Heart right ventricle (tissue), 16 donors: Measurements from ENCODE around the gene USP43. TPM values are rescaled to one million over a fixed set of nuclear protein-coding genes. Genes with fewer than 3 reads are reported as not detected.
"Not testable (repeated sequence)": the region's sequence is repeated elsewhere in the genome, so short reads cannot be mapped to it uniquely, and the experiment has no call there.

ENCODE experiments used
- ATAC-seq, 8 donors: fragments of 200-7000 bp; cut with Tn5 transposase; one replicate each; pipeline ENCODE4 v1.9.1; 2020; ENCODE audit warnings: mild to moderate bottlenecking in 8 of 8, moderate library complexity in 8 of 8, moderate number of reproducible peaks in 1 of 8
- DNase-seq, 2 donors: peaks; one replicate each; pipeline ENCODE4 v3.0.0-alpha.2; 2020
- H3K27ac ChIP-seq, 10 donors: fragments of 200-600 bp; sonication (generic) in 2 of 10; one replicate each; pipeline versions ENCODE4 v1.5.0 to v1.8.0; 2020 to 2022; ENCODE audit warnings: mild to moderate bottlenecking in 3 of 10
- H3K27me3 ChIP-seq, 7 donors: fragments of 200-600 bp; one replicate each; pipeline ENCODE4 v1.8.0; 2021 to 2022; ENCODE audit warnings: mild to moderate bottlenecking in 2 of 7
- H3K36me3 ChIP-seq, 9 donors: fragments of 200-600 bp; sonication (generic) in 1 of 9; one replicate each; pipeline versions ENCODE4 v1.5.0 to v1.8.0; 2020 to 2022; ENCODE audit warnings: mild to moderate bottlenecking in 2 of 9
- H3K4me1 ChIP-seq, 9 donors: fragments of 200-600 bp; sonication (generic) in 1 of 9; one replicate each; pipeline versions ENCODE4 v1.5.0 to v1.8.0; 2020 to 2022; ENCODE audit warnings: mild to moderate bottlenecking in 4 of 9
- H3K4me3 ChIP-seq, 10 donors: fragments of 200-600 bp; sonication (generic) in 2 of 10; one replicate each; pipeline versions ENCODE4 v1.5.0 to v1.8.0; 2020 to 2022; ENCODE audit warnings: mild to moderate bottlenecking in 7 of 10, moderate library complexity in 2 of 10
- H3K9me3 ChIP-seq, 11 donors: fragments of 200-600 bp in 10 of 11; sonication (generic) in 2 of 11; one replicate each; pipeline versions ENCODE4 v1.5.0 to v1.8.0; 2013 to 2022; ENCODE audit warnings: mild to moderate bottlenecking in 2 of 11, control low read depth in 1 of 11, moderate library complexity in 1 of 11
- CTCF ChIP-seq, 9 donors: fragments of 200-600 bp; sonication (generic) in 2 of 9; IDR thresholded peaks; one replicate each; pipeline versions ENCODE4 v1.5.0 to v1.8.0; 2021 to 2022; ENCODE audit warnings: antibody characterized with exemption in 9 of 9, mild to moderate bottlenecking in 5 of 9, moderate library complexity in 1 of 9
- whole genome bisulfite sequencing, 2 donors: extraction: QIAGEN DNeasy Blood & Tissue Kit; methylation state at CpG; one replicate each; pipeline ENCODE4 v1.1.7; 2013; ENCODE audit warnings: inconsistent platforms in 1 of 2; 5-methylcytosine and 5-hydroxymethylcytosine counted together
- intact Hi-C, 10 donors: fragments of 100-400 bp; cut with DNase I; formaldehyde crosslinking; loops; one replicate each; pipeline versions ENCODE4 v1.11.1 to v1.14.2; 2022
- polyA plus RNA-seq, 2 donors: library from polyadenylated mRNA; stranded (reverse); fragments of 200-250 nt; gene quantifications; one replicate each; pipeline ENCODE4 v1.2.3, GENCODE V29; 2013
- total RNA-seq, 10 donors: library from RNA; stranded (reverse); fragmentation: NEBNext Ultra II Directional in 3 of 10; extraction: Animal tissue kit (Norgen Biotek cat#: 25700) in 3 of 10; gene quantifications; one replicate each; pipeline versions ENCODE4 v1.2.1 to v1.2.4, GENCODE V29; 2021 to 2023
- donor health status: Arrhythmogenic right ventricular cardiomyopathy.
- donor health status: ischemic (EF 13 %, LVEDD 7.1; RV severe dilation, severe dysfunction).
- donor health status: healthy with polysubstance abuse.
- donor health status: DM: no; HTN: yes; CAD: no.
- donor health status: DM: no; HTN: no; CAD: no.
- donor health status: ischemic (EF 25% LVEDD 6.9; RV normal size, moderate dysfunction).
- donor health status: ischemic (EF 25% LVEDD 5.7; RV mildly dilated, moderate dysfunction).
- donor health status: healthy.
- donor health status: DM: yes; HTN: yes; CAD: no.
- donor health status: Ischemic cardiomyopathy.
- donor health status: ischemic (EF 35%, LVEDD 5.7; RV mildly dilated, moderate dysfunction).
- donor health status: nonischemic (EF 11% LVEDD 7.7; RV severe dilation, severe dysfunction).
- donor health status: DM: yes; HTN: yes; CAD: no.
- donor health status: PGD.
- donor health status: ischemic (EF 29% LVEDD 5.4; RV normal size, mild dysfunction).
- donor health status: nonischemic (EF 23%, LVEDD 6.1; RV moderate dilation, normal function).

USP43 gene
- total and polyA plus RNA-seq, 12 donors: 0.03 to 0.07 TPM; not detected in 10

- H3K36me3 ChIP-seq: no peaks in the 10 kb centered on the region
- H3K4me3 ChIP-seq: no peak overlapping the region
- peaks cover 0 to 24% (median 13%) of the 10 kb centered on the region in 11 donors for H3K9me3 ChIP-seq
- H3K27ac ChIP-seq: no peak overlapping the region
- DNase-seq (no peak), ATAC-seq (no peak)
- no peaks in the 10 kb centered on the region for H3K4me1 ChIP-seq
- 83 to 87% methylated on average over 10 of the region's 10 CpGs for WGBS, 2 donors
- TF ChIP-seq CTCF (IDR thresholded peaks at IDR 0.05): no peak
- peaks cover 0 to 10% (median 0%) of the 10 kb centered on the region in 7 donors for H3K27me3 ChIP-seq
- intact Hi-C loops: no loop called here
Measured at GRCh38 chr17:9628509-9628908, 16.8 kb upstream of the USP43 start.

GRCh38 chr17:9632741-9633140, 12.6 kb upstream of the USP43 start:
- intact Hi-C loops: no loop called here
- H3K27ac ChIP-seq: no peak overlapping the region

GRCh38 chr17:9635340-9635739, 10.0 kb upstream of the USP43 start:
- Histone ChIP-seq H3K27ac (no peak overlapping the region), H3K27me3 (peaks cover 0 to 29% (median 0%) of the 10 kb centered on the region in 7 donors), H3K4me3 (no peak overlapping the region), H3K36me3 (no peaks in the 10 kb centered on the region), H3K4me1 (no peaks in the 10 kb centered on the region), H3K9me3 (peaks cover 0 to under 1% (median 0%) of the 10 kb centered on the region in 11 donors)
- 84 to 93% methylated on average over 6 of the region's 6 CpGs for WGBS, 2 donors
- DNase-seq (no peak), ATAC-seq (no peak)
- intact Hi-C loops: no loop called here
- TF ChIP-seq CTCF (IDR thresholded peaks at IDR 0.05): no peak

More at GRCh38 chr17:9632741-9633140, 12.6 kb upstream of the USP43 start:
- DNase-seq: no peak
- ATAC-seq: no peak
- Histone ChIP-seq H3K27me3 (peaks cover 0 to 13% (median 0%) of the 10 kb centered on the region in 7 donors), H3K4me1 (no peaks in the 10 kb centered on the region), H3K9me3 (no peaks in the 10 kb centered on the region), H3K4me3 (no peak overlapping the region), H3K36me3 (no peaks in the 10 kb centered on the region)
- 94% methylated on average over 11 of the region's 11 CpGs for WGBS, 2 donors
- TF ChIP-seq CTCF (IDR thresholded peaks at IDR 0.05): no peak

GRCh38 chr17:9636501-9636900, 8.8 kb upstream of the USP43 start:
- no peak for ATAC-seq
- Histone ChIP-seq H3K27ac (no peak overlapping the region), H3K4me3 (no peak overlapping the region), H3K27me3 (peaks cover 0 to 39% (median 3%) of the 10 kb centered on the region in 7 donors), H3K36me3 (no peaks in the 10 kb centered on the region), H3K9me3 (peaks cover 0 to 4% (median 0%) of the 10 kb centered on the region in 11 donors), H3K4me1 (no peaks in the 10 kb centered on the region)
- intact Hi-C loops: no loop called here
- WGBS, 2 donors: 86 to 91% methylated on average over 12 of the region's 12 CpGs
- no peak for TF ChIP-seq CTCF (IDR thresholded peaks at IDR 0.05)
- no peak for DNase-seq

- H3K27ac ChIP-seq, H3K4me1 ChIP-seq, H3K36me3 ChIP-seq, H3K9me3 ChIP-seq, ATAC-seq, H3K4me3 ChIP-seq, intact Hi-C loops, DNase-seq: not testable (repeated sequence)
- WGBS, 2 donors: 89 to 90% methylated on average over 5 of the region's 5 CpGs
- H3K27me3 ChIP-seq: peaks cover 2 to 55% (median 22%) of the 10 kb centered on the region in 7 donors
Measured at GRCh38 chr17:9640388-9640787, 4.9 kb upstream of the USP43 start.
